Measurements from ENCODE around the gene ZNF787. TPM values are rescaled to one million over a fixed set of nuclear protein-coding genes. Genes with fewer than 3 reads are reported as not detected.

Gene ZNF787
- total and polyA plus RNA-seq, 2 of the 4 experiments (the other 2 are of a cell fraction) = 4.8 to 11.2 TPM

Small RNA genes lying within 50 kb of the gene (microRNA-seq; reads per million reads assigned to microRNA genes)
- gene AC024580.2 (ENCODE audit: insufficient read depth, insufficient read length) = not detected
- gene RF00019 (ENCODE audit: insufficient read depth, insufficient read length) = not detected

Small RNA genes lying within 50 kb of the gene (small RNA-seq; reads per million reads assigned to genes)
- gene AC024580.2 = 0 reads per million in 5 experiments
- 0 reads per million in 5 experiments for gene RF00019

Other genes starting within 250 kb of the ZNF787 start
- gene NLRP13, start 189.0 kb downstream of the ZNF787 start, total RNA-seq (2012; rRNA removed) = not detected in 2 replicates
- not detected in 2 replicates for gene NLRP13, start 189.0 kb downstream of the ZNF787 start, polyA plus RNA-seq (2012; rRNA removed)
- not detected in 2 replicates for gene NLRP8, start 173.5 kb downstream of the ZNF787 start, total RNA-seq (2012; rRNA removed)
- not detected in 2 replicates for gene NLRP8, start 173.5 kb downstream of the ZNF787 start, polyA plus RNA-seq (2012; rRNA removed)
- not detected in 2 replicates for gene NLRP5, start 134.5 kb downstream of the ZNF787 start, total RNA-seq (2012; rRNA removed)
- gene NLRP5, start 134.5 kb downstream of the ZNF787 start, polyA plus RNA-seq (2012; rRNA removed) = not detected in 2 replicates
- gene ZNF444, start 20.0 kb upstream of the ZNF787 start, total RNA-seq (2012; rRNA removed) = 2.5 and 3.3 TPM in 2 replicates
- 20.3 and 25.2 TPM in 2 replicates for gene ZNF444, start 20.0 kb upstream of the ZNF787 start, polyA plus RNA-seq (2012; rRNA removed)
- not detected in 2 replicates for gene GALP, start 54.7 kb upstream of the ZNF787 start, total RNA-seq (2012; rRNA removed)
- not detected in 2 replicates for gene GALP, start 54.7 kb upstream of the ZNF787 start, polyA plus RNA-seq (2012; rRNA removed)
- gene ZSCAN5B, start 76.5 kb upstream of the ZNF787 start, total RNA-seq (2012; rRNA removed) = not detected in 2 replicates
- not detected in 2 replicates for gene ZSCAN5B, start 76.5 kb upstream of the ZNF787 start, polyA plus RNA-seq (2012; rRNA removed)
- not detected in 2 replicates for gene ZSCAN5C, start 81.0 kb upstream of the ZNF787 start, total RNA-seq (2012; rRNA removed)
- gene ZSCAN5C, start 81.0 kb upstream of the ZNF787 start, polyA plus RNA-seq (2012; rRNA removed) = not detected in 2 replicates
- not detected in 2 replicates for gene EDDM13, start 151.5 kb upstream of the ZNF787 start, total RNA-seq (2012; rRNA removed)
- not detected in 2 replicates for gene EDDM13, start 151.5 kb upstream of the ZNF787 start, polyA plus RNA-seq (2012; rRNA removed)
- gene ZSCAN5A, start 193.5 kb upstream of the ZNF787 start, total RNA-seq (2012; rRNA removed) = 3.6 and 4.3 TPM in 2 replicates
- gene ZSCAN5A, start 193.5 kb upstream of the ZNF787 start, polyA plus RNA-seq (2012; rRNA removed) = 5.0 and 7.5 TPM in 2 replicates

Data from IMR-90 (cell line).